CD4-positive, alpha-beta T cell treated with Interleukin-4 for 1 hour (primary cell): ENCODE results near the gene DNLZ.

Experiments used
- DNase-seq, 2 donors: peaks; one replicate each; pipeline ENCODE4 v3.0.0-alpha.2; 2020 to 2022

Gene DNLZ

GRCh38 chr9:136395345-136396218 lies 32.0 kb upstream of the DNLZ start:
- DNase-seq, result no peak

DNA sequence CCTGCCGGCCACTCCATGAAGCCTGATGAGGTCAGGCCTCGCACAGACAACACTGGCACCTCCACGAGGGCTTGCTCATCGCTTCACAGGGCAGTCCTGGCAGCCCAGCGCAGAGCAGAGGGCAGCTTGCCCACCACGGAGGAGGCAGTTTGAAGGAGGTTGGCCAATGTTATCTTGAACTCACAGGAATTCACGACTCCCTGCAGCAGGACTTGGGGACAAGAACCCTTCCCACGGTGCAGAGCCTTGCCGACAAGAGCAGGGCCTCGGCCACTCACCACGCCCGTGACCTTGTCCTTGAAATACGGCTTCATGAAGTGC lies 31.4 kb upstream of the DNLZ start:
- no peak for DNase-seq

GRCh38 chr9:136394312-136395019 lies 30.9 kb upstream of the DNLZ start:
- no peak for DNase-seq

DNA sequence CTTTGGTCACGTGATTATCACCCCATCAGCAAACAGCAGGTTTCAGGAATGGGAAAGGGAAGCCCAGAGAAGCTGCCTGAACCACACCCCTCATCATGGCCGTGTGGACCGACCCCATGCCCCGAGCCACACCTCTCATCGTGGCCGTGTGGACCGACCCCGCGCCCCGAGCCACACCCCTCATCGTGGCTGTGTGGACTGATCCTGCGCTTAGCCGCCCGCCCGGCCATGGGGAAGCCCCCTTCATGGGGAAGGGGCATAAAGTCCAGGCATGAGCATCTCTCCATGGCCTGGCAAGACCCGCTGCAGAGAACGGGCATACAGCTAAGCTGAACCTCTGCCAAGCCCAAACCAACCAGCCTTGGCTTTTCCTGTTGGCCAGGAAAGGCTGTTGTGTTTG lies 30.0 kb upstream of the DNLZ start:
- DNase-seq, result no peak

- no peak for DNase-seq
Observed at GRCh38 chr9:136392538-136393449, 29.2 kb upstream of the DNLZ start.

- DNase-seq, result no peak
Observed at GRCh38 chr9:136391737-136392537, 28.4 kb upstream of the DNLZ start.

DNA sequence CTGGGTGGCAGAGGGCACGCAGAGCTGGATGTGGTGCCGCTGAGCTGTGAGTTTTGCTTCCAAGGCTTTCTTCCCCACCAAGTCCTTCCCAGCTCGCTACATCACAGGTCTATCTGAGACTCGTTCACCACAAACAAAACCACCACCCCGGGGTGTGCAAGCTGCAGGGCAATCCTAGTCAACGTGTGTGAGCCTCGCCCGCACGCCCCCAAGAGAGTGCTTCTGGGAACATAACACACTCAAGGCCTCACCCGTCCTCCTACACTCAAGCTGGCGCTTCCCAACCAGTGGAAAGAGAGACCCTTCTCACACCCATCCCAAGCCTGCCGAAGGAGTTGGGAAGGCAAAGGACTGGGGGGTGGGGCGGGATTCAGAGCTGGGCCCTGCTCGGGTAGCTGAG lies 25.9 kb upstream of the DNLZ start:
- no peak for DNase-seq

DNA sequence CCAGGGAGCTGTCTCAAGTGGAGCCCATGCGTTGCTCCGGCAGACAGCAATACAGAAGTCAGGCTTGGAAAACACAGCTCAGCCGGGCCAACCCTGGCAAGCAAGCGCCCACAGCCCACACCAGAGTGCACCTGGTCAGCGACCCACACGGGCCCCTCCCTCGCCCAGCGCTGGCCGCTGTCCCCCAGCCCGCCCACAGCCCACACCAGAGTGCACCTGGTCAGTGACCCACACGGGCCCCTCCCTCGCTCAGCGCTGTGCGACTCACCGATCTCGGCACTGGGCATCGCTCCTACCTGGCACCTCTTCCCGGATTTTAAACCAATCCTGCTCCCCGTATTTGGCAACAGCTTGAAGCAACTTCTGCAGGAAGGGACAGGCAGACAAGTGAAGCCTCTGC lies 23.7 kb upstream of the DNLZ start:
- no peak for DNase-seq

DNA sequence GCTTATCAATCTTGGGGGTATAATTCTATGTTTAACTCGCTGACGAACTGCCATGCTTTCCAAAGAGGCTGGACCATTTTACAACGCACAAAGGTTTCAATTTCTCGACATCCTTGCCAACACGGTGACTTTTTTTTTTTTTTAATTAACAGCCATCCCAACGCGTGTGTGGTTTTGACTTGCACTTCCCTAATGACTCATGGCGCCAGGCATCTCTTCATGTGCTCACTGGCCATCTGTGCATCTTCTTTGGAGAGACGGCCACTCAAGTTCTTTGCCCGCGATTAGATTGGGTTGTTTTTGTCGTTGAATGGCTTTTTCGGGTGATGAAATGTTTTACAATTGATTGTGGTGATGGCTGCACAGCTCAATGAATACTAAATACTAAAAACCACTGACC lies 22.5 kb upstream of the DNLZ start:
- DNase-seq, result no peak

DNA sequence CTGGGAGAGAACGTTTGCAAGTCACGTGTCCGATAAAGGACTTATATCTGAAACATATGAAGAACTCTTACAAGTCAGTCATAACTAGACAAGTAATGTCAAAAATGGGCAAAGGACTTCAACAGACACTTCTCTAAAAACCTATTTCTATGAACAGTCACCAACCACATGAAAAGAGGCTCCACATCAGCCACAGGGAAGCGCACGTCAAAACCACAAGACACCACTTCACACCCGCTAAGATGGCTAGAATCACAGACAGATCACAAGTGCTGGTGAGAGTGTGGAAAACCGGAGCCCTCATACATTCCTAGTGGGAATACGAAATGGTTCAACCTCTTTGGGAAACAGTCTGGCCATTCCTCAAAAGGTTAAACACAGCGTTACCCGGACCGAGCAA lies 21.5 kb upstream of the DNLZ start:
- peak; percentile 43 to 47 for DNase-seq

DNA sequence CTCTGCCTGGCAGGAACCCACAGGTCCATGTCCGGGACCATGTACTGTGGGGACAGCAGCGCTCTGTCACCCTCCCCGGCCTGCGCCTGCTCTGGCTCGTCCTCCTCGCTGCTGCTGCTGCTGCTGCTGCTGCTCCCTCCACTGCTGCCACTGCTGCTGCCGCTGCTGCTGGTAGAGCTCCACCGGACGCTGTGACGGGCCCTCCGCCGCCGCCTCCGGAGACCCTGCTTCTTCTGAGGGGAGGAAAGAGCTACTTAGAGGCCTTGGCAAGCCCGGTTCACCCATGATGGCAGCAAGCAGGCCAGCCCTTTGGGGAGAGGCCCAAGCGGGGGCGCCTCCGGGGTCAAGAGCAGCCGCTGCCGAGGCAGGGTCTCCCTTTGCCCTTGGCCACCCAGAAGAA lies 19.9 kb upstream of the DNLZ start:
- no peak for DNase-seq

DNA sequence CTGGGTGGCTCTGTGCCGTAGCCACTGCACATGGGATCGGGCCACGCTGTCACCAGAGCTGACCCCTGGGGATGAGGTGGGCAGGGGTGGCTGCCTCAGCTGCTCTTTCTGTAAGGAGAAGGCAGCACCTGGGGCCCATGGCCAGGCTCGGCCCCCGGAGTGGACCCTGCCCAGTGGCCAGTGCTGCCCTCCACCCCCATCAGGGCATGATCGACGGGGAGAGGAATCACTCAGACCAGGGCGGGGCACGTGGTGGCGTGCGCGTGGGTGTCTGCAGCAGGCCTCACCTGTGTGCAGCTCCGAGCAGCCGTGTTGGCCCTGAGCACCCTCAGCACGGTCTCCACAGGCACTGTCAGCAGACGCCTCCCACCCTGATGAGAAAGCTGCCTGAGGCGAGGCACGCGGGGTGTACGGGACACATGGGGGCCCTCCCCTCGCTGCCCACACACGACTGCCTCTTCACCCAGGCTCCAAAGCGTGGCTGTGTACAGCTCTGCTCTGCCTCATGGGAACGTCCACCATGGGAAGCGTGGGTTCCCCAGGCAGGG lies 18.5 kb upstream of the DNLZ start:
- DNase-seq, result no peak

- DNase-seq, result no peak
Observed at GRCh38 chr9:136381311-136381710, 17.8 kb upstream of the DNLZ start.

- no peak for DNase-seq
Observed at GRCh38 chr9:136380381-136380780, 16.8 kb upstream of the DNLZ start.

DNA sequence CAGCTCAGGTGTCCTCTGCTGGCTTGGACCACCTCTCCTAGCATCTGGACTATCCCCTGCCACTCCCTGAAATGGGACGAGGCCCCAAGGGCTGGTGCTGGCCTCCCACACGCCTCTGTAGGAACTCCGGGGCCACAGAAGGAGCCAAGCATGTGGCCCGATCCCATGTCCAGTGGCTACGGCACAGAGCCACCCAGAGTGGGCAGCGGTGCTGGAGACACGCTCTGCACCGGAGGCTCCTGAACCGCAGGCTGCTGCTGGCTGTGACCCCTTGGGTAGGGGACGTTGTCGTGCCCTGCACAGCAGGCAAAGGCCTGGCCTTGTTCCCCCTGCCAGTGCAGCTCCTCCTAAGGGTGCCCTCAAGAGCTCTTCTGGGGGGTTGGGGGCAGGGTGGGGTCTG lies 16.3 kb upstream of the DNLZ start:
- DNase-seq, result no peak

GRCh38 chr9:136379401-136379800 lies 15.9 kb upstream of the DNLZ start:
- DNase-seq, result no peak

- DNase-seq, result no peak
Observed at GRCh38 chr9:136379003-136379287, 15.4 kb upstream of the DNLZ start.

DNA sequence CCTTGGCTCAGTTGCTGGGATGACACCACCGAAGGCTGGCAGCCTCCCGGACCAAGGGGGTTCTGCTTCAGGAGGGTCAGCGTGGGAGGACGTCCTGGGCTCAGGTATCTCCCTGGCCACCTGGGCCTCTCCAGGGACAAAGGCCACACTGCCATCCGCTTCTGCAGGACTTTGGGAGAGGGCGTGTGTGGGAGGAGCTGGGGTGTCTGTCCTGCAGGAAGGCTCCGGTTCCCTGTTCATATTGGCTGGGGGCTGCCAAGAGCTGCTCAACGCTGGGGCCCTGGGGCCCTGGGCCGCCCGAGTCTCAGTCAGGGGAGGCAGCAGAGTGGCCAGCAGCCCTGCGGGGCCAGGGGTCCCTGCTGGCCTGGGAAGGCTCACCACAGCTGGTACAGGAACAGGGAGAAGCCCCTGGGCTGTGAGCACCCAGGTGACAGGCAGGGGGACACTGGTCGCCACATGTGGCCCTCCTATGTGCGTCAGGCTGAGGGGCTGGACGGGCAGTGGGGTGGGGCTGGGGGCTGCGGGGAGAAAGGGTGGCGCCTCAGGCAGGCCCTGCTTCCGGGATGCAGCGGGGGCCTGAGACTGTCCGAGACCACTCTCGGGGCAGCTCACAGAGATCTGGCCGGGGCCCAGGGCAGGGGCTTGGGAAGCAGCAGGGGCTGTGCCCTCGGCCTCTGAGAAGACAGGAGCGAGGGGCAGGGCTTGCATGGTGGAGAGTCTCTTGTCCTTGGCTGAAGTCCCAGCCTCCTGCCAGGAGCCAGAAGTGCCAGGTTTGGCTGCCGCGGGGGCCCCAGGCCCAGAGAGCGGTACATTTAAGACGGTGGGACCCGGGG lies 14.8 kb upstream of the DNLZ start:
- no peak for DNase-seq

DNA sequence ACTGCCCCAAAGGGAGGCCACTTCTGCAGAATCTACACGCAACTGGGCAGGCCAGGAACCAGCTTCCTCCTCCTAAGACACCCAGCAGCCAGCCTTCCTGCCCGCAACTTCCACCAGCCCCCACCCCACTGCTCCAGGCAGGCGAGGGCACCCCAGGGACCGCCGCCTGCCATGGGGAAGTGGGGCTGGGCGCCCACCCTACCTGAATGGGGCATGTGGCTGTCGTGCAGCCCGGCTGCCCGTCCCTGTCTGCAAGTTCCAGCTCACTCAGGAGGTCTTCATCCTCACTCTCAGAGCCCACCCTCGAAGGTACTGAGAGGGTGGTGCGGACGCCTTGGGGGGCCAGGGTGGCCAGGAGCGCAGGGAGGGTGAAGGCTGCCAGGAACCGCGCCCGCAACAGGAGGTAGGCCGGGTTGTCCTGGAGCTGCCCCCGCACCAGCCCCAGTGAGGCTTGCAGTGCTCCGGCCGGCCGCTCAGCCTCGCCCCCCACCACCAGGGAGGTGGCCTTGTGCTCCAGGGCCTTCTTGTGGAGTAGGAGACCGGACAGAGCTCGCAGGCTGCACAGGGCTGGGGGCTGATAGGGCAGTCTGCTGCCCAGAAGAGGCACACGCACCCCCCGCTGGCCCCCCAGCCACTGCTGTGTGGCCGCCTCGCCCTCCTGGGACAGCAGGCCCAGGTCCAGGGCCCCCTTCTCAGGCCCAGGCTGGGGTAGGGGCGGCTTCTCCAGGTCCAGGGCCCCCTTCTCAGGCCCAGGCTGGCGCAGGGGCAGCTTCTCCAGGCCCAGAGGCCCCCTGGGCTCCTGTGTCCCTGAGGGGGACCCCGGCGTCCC lies 14.0 kb upstream of the DNLZ start:
- no peak for DNase-seq

- DNase-seq, result no peak
Observed at GRCh38 chr9:136376457-136376856, 12.9 kb upstream of the DNLZ start.

DNA sequence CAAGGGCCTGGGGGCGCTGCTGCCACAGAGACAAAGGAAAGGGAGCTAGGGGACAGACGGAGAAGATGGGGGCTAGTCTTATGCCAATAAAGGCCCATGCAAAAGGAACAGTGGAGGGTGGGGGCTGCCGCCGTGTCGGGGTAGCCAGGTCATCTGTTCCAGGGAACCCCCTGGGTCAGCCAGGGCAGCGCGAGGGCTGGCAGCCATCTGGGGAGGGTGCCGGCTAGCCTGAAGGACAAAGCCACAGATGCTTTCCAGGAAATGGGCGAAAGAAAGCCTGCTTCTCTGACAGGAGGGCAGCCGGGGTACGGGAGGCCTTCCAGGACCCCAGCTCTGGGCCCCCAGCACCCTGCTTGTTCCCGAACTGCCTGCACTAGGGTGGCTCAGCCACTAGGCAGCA lies 11.6 kb upstream of the DNLZ start:
- no peak for DNase-seq
